Colonic mucosa (tissue), 4 donors: Measurements from ENCODE around the gene SPP2. TPM values are rescaled to one million over a fixed set of nuclear protein-coding genes. Genes with fewer than 3 reads are reported as not detected.

ENCODE experiments used
- DNase-seq: peaks from one replicate; pipeline ENCODE4 v3.0.0-alpha.2; 2020
- H3K27ac ChIP-seq: fragments of 200-600 bp; one replicate; pipeline ENCODE4 v1.8.0; 2021
- H3K27me3 ChIP-seq: fragments of 200-600 bp; one replicate; pipeline ENCODE4 v1.8.0; 2021
- H3K36me3 ChIP-seq: fragments of 200-600 bp; one replicate; pipeline ENCODE4 v1.8.0; 2021
- H3K4me1 ChIP-seq: fragments of 200-600 bp; one replicate; pipeline ENCODE4 v1.8.0; 2021; ENCODE audit warnings: mild to moderate bottlenecking
- H3K4me3 ChIP-seq: fragments of 200-600 bp; one replicate; pipeline ENCODE4 v1.8.0; 2021
- H3K9ac ChIP-seq, 2 donors: one replicate each; pipeline ENCODE4 v1.7.0; 2013; ENCODE audit warnings: control low read depth in 2 of 2, low read depth in 2 of 2, low read length in 2 of 2
- H3K9me3 ChIP-seq: fragments of 200-600 bp; one replicate; pipeline ENCODE4 v1.8.0; 2021
- CTCF ChIP-seq: fragments of 200-600 bp; IDR thresholded peaks from one replicate; pipeline ENCODE4 v1.8.0; 2022; ENCODE audit warnings: antibody characterized with exemption, mild to moderate bottlenecking
- intact Hi-C: fragments of 100-400 bp; cut with DNase I; formaldehyde crosslinking; loops from one replicate; pipeline ENCODE4 v1.14.1; 2022
- total RNA-seq, 2 donors: library from RNA; stranded (reverse); fragmentation: NEBNext Ultra II Directional in 1 of 2; extraction: Animal tissue kit (Norgen Biotek cat#: 25700) in 1 of 2; gene quantifications; one replicate each; pipeline ENCODE4 v1.2.1, GENCODE V29; 2021
- donor health status: healthy.
- donor health status: DM: no; HTN: no; CAD: no.
- donor health status: DM: no; HTN: no; CAD: no.

Gene SPP2
- total RNA-seq, 2 donors from 2014 or later: not detected

- intact Hi-C loops: no loop called here
These were observed 2.5 kb upstream of the SPP2 start for GRCh38 chr2:234048049-234048448.

GRCh38 chr2:234051374-234052070 is 1.0 kb downstream of the SPP2 start:
- H3K27ac ChIP-seq: no peak overlapping the region
- no peaks in the 10 kb centered on the region for H3K27me3 ChIP-seq
- H3K9ac ChIP-seq: no peak overlapping the region
- H3K9me3 ChIP-seq: no peaks in the 10 kb centered on the region
- H3K36me3 ChIP-seq: no peaks in the 10 kb centered on the region
- H3K4me1 ChIP-seq: no peaks in the 10 kb centered on the region
- TF ChIP-seq CTCF: no peak
- intact Hi-C loops: no loop called here
- H3K4me3 ChIP-seq: no peak overlapping the region
- DNase-seq: no peak

More at GRCh38 chr2:234048049-234048448, 2.5 kb upstream of the SPP2 start:
- DNase-seq: no peak
- H3K27me3 ChIP-seq: no peaks in the 10 kb centered on the region
- no peak overlapping the region for H3K4me3 ChIP-seq
- no peak overlapping the region for H3K9ac ChIP-seq
- no peak for TF ChIP-seq CTCF
- no peaks in the 10 kb centered on the region for H3K9me3 ChIP-seq
- no peaks in the 10 kb centered on the region for H3K36me3 ChIP-seq
- no peak overlapping the region for H3K27ac ChIP-seq
- H3K4me1 ChIP-seq: no peaks in the 10 kb centered on the region

GRCh38 chr2:234058881-234059280 is 8.4 kb downstream of the SPP2 start:
- Histone ChIP-seq H3K4me3 (no peak overlapping the region), H3K36me3 (no peaks in the 10 kb centered on the region), H3K9ac (no peak overlapping the region), H3K9me3 (no peaks in the 10 kb centered on the region), H3K4me1 (no peaks in the 10 kb centered on the region), H3K27me3 (no peaks in the 10 kb centered on the region), H3K27ac (no peak overlapping the region)
- intact Hi-C loops: no loop called here
- DNase-seq: no peak
- TF ChIP-seq CTCF: no peak

GRCh38 chr2:234060236-234060635 is 9.7 kb downstream of the SPP2 start:
- no peaks in the 10 kb centered on the region for H3K27me3 ChIP-seq
- intact Hi-C loops: no loop called here
- no peak for TF ChIP-seq CTCF
- no peaks in the 10 kb centered on the region for H3K4me1 ChIP-seq
- DNase-seq: no peak
- no peaks in the 10 kb centered on the region for H3K36me3 ChIP-seq
- H3K27ac ChIP-seq: no peak overlapping the region
- no peaks in the 10 kb centered on the region for H3K9me3 ChIP-seq
- H3K4me3 ChIP-seq: no peak overlapping the region
- H3K9ac ChIP-seq: no peak overlapping the region

- Histone ChIP-seq H3K27ac (no peak overlapping the region), H3K4me1 (no peaks in the 10 kb centered on the region), H3K9ac (no peak overlapping the region), H3K27me3 (no peaks in the 10 kb centered on the region), H3K36me3 (no peaks in the 10 kb centered on the region), H3K4me3 (no peak overlapping the region), H3K9me3 (no peaks in the 10 kb centered on the region)
- TF ChIP-seq CTCF: no peak
- intact Hi-C loops: no loop called here
- no peak for DNase-seq
These were observed 11.2 kb downstream of the SPP2 start for GRCh38 chr2:234061624-234062257.
